Activated CD8-positive, alpha-beta memory T cell treated with anti-CD3 and anti-CD28 coated beads, Interleukin-2, amount 50 U/mL, for 4 hours (primary cell): ENCODE measurements around the gene GCG.

Experiments used
- DNase-seq: peaks from one replicate; pipeline ENCODE4 v3.0.0-alpha.2; 2020

GCG gene

GRCh38 chr2:162149466-162149865, 2.6 kb downstream of the GCG start:
- no peak for DNase-seq

- DNase-seq, result no peak
These were observed 3.1 kb downstream of the GCG start for GRCh38 chr2:162148956-162149355.

GRCh38 chr2:162143969-162144368, 8.1 kb downstream of the GCG start:
- DNase-seq, result no peak

- no peak for DNase-seq
These were observed 13.7 kb downstream of the GCG start for GRCh38 chr2:162138310-162138709.

- DNase-seq, result no peak
These were observed 24.6 kb downstream of the GCG start for GRCh38 chr2:162127422-162127821.

GRCh38 chr2:162126527-162126926, 25.5 kb downstream of the GCG start:
- no peak for DNase-seq

- no peak for DNase-seq
These were observed 25.9 kb downstream of the GCG start for GRCh38 chr2:162126111-162126519.

GRCh38 chr2:162125138-162125537, 26.9 kb downstream of the GCG start:
- DNase-seq, result no peak

- DNase-seq, result no peak
These were observed 28.0 kb downstream of the GCG start for GRCh38 chr2:162123806-162124758.

GRCh38 chr2:162118166-162119031, 33.6 kb downstream of the GCG start:
- no peak for DNase-seq

- DNase-seq, result no peak
These were observed 35.7 kb downstream of the GCG start for GRCh38 chr2:162116352-162116751.

GRCh38 chr2:162115076-162115475, 37.0 kb downstream of the GCG start:
- DNase-seq, result no peak

- no peak for DNase-seq
These were observed 37.8 kb downstream of the GCG start for GRCh38 chr2:162114271-162114670.

- DNase-seq, result no peak
These were observed 38.3 kb downstream of the GCG start for GRCh38 chr2:162113776-162114168.

- no peak for DNase-seq
These were observed 38.8 kb downstream of the GCG start for GRCh38 chr2:162113088-162113775.

GRCh38 chr2:162111958-162112850, 39.8 kb downstream of the GCG start:
- DNase-seq, result no peak

GRCh38 chr2:162107361-162107901, 44.6 kb downstream of the GCG start:
- no peak for DNase-seq

- DNase-seq, result no peak
These were observed 45.3 kb downstream of the GCG start for GRCh38 chr2:162106746-162107145.

- no peak for DNase-seq
These were observed 45.9 kb downstream of the GCG start for GRCh38 chr2:162106146-162106551.

GRCh38 chr2:162103443-162104009, 48.5 kb downstream of the GCG start:
- DNase-seq, result no peak

- no peak for DNase-seq
These were observed 51.5 kb downstream of the GCG start for GRCh38 chr2:162100579-162100978.
